A549 treated with CpdA at 1 μM for 4 hours (cell line): ENCODE results near the gene FAP. TPM values are rescaled to one million over a fixed set of nuclear protein-coding genes. Genes with fewer than 3 reads are reported as not detected.

ENCODE experiments used
- total RNA-seq: library from RNA; stranded (reverse); fragments of 200-300 nt; extraction: Qiagen RNA extraction; gene quantifications from 5 replicates; pipeline ENCODE4 v1.2.3, GENCODE V29; 2022; ENCODE audit warnings: low read depth

Gene FAP
- total RNA-seq: 0.12 TPM in 1 of 5 replicates, not detected in the others

GRCh38 chr2:162243294-162243693 lies at the start of gene FAP:
FAP (minus strand) TSS chr2:162243445; CDS start chr2:162243327, 118 bp downstream.

GRCh38 chr2:162152147-162152546 lies 91.1 kb downstream of the FAP start, which contains the start of gene GCG:
GCG (minus strand) TSS chr2:162152247; CDS start chr2:162149178, 3,069 bp downstream.

Other genes with a start within 250 kb of the FAP start
- 0.33 to 0.76 TPM (median 0.59 TPM) in 5 replicates for gene DPP4, start 169.2 kb downstream of the FAP start, total RNA-seq
- not detected in 5 replicates for gene GCG, start 91.2 kb downstream of the FAP start, total RNA-seq
- gene IFIH1, start 75.2 kb upstream of the FAP start, total RNA-seq: 0.95 to 1.9 TPM (median 1.3 TPM) in 5 replicates
- 3.5 to 10.1 TPM (median 6.1 TPM) in 5 replicates for gene GCA, start 100.7 kb upstream of the FAP start, total RNA-seq